HL-60 (cell line): ENCODE data around the gene CPSF2.

Source experiments
- GABPA ChIP-seq: IDR thresholded peaks from 2 replicates; pipeline ENCODE4 v1.6.1; 2012; ENCODE audit warnings: low read depth
- POLR2AphosphoS5 ChIP-seq: IDR thresholded peaks from 2 replicates; pipeline ENCODE4 v1.6.1; 2012; ENCODE audit warnings: low read depth
- TF ChIP-seq, protein P1 (sequence below): IDR thresholded peaks from one replicate; pipeline ENCODE4 v1.5.1; 2011; ENCODE audit warnings: low read length, control low read depth, inconsistent platforms; ENCODE audit not compliant: insufficient read depth
- TF ChIP-seq, protein P2 (sequence below): IDR thresholded peaks from 2 replicates; pipeline ENCODE4 v1.6.1; 2012; ENCODE audit warnings: low read depth; ENCODE audit not compliant: insufficient replicate concordance

GRCh38 chr14:92153581-92153980, 31.8 kb downstream of the CPSF2 start:
- TF ChIP-seq, protein P1, sequence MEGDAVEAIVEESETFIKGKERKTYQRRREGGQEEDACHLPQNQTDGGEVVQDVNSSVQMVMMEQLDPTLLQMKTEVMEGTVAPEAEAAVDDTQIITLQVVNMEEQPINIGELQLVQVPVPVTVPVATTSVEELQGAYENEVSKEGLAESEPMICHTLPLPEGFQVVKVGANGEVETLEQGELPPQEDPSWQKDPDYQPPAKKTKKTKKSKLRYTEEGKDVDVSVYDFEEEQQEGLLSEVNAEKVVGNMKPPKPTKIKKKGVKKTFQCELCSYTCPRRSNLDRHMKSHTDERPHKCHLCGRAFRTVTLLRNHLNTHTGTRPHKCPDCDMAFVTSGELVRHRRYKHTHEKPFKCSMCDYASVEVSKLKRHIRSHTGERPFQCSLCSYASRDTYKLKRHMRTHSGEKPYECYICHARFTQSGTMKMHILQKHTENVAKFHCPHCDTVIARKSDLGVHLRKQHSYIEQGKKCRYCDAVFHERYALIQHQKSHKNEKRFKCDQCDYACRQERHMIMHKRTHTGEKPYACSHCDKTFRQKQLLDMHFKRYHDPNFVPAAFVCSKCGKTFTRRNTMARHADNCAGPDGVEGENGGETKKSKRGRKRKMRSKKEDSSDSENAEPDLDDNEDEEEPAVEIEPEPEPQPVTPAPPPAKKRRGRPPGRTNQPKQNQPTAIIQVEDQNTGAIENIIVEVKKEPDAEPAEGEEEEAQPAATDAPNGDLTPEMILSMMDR: no peak
- TF ChIP-seq, protein P2, sequence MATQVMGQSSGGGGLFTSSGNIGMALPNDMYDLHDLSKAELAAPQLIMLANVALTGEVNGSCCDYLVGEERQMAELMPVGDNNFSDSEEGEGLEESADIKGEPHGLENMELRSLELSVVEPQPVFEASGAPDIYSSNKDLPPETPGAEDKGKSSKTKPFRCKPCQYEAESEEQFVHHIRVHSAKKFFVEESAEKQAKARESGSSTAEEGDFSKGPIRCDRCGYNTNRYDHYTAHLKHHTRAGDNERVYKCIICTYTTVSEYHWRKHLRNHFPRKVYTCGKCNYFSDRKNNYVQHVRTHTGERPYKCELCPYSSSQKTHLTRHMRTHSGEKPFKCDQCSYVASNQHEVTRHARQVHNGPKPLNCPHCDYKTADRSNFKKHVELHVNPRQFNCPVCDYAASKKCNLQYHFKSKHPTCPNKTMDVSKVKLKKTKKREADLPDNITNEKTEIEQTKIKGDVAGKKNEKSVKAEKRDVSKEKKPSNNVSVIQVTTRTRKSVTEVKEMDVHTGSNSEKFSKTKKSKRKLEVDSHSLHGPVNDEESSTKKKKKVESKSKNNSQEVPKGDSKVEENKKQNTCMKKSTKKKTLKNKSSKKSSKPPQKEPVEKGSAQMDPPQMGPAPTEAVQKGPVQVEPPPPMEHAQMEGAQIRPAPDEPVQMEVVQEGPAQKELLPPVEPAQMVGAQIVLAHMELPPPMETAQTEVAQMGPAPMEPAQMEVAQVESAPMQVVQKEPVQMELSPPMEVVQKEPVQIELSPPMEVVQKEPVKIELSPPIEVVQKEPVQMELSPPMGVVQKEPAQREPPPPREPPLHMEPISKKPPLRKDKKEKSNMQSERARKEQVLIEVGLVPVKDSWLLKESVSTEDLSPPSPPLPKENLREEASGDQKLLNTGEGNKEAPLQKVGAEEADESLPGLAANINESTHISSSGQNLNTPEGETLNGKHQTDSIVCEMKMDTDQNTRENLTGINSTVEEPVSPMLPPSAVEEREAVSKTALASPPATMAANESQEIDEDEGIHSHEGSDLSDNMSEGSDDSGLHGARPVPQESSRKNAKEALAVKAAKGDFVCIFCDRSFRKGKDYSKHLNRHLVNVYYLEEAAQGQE: no peak
- no peak for TF ChIP-seq GABPA
- TF ChIP-seq POLR2AphosphoS5: no peak
